HepG2 (cell line): Measurements from ENCODE around the gene PAX7. TPM values are rescaled to one million over a fixed set of nuclear protein-coding genes. Genes with fewer than 3 reads are reported as not detected.

Source experiments
- CEBPB ChIP-seq: IDR thresholded peaks from 2 replicates; pipeline ENCODE4 v1.6.1; 2011; ENCODE audit warnings: low read depth, low read length, improper control_type of control experiment, borderline replicate concordance
- CENPX ChIP-seq: sonication (generic); formaldehyde crosslinking; IDR thresholded peaks from 2 replicates; pipeline ENCODE4 v1.9.0; 2021; ENCODE audit warnings: mild to moderate bottlenecking, missing genetic modification reagents, moderate library complexity
- IRF2 ChIP-seq: IDR thresholded peaks from 2 replicates; pipeline ENCODE4 v1.6.1; 2018; ENCODE audit warnings: missing genetic modification reagents, missing compliant biosample characterization
- KMT2B ChIP-seq: IDR thresholded peaks from 2 replicates; pipeline ENCODE4 v1.6.1; 2016; ENCODE audit warnings: missing genetic modification reagents, missing compliant biosample characterization
- MYC ChIP-seq: sonication (generic); formaldehyde crosslinking; IDR thresholded peaks from 2 replicates; pipeline ENCODE4 v1.9.0; 2021; ENCODE audit warnings: missing genetic modification reagents, borderline replicate concordance
- MYNN ChIP-seq: sonication (generic); formaldehyde crosslinking; IDR thresholded peaks from 2 replicates; pipeline ENCODE4 v1.4.0; 2020; ENCODE audit warnings: mild to moderate bottlenecking, low read depth, missing genetic modification reagents
- NBN ChIP-seq: fragments of 450-650 bp; conservative IDR thresholded peaks from 2 replicates; pipeline ENCODE4 v1.6.1; 2017
- POLR2AphosphoS2 ChIP-seq: IDR thresholded peaks from 2 replicates; pipeline ENCODE4 v1.6.1; 2011; ENCODE audit warnings: low read depth, low read length, improper control_type of control experiment
- RAD21 ChIP-seq: fragments of 450-650 bp; formaldehyde crosslinking; IDR thresholded peaks from 2 replicates; pipeline ENCODE4 v1.5.0; 2020; ENCODE audit warnings: mild to moderate bottlenecking
- SMC3 ChIP-seq: IDR thresholded peaks from 2 replicates; pipeline ENCODE4 v1.6.1; 2011; ENCODE audit warnings: low read length, improper control_type of control experiment
- ZNF263 ChIP-seq: sonication (generic); formaldehyde crosslinking; IDR thresholded peaks from 2 replicates; pipeline ENCODE4 v1.4.0; 2020; ENCODE audit warnings: missing genetic modification reagents
- ZNF572 ChIP-seq: sonication (generic); formaldehyde crosslinking; IDR thresholded peaks from 2 replicates; pipeline ENCODE4 v1.5.1; 2020; ENCODE audit warnings: mild to moderate bottlenecking, missing genetic modification reagents
- ZNF598 ChIP-seq: sonication (generic); formaldehyde crosslinking; IDR thresholded peaks from 2 replicates; pipeline ENCODE4 v1.5.1; 2020; ENCODE audit warnings: mild to moderate bottlenecking, missing genetic modification reagents, borderline replicate concordance
- ZNF841 ChIP-seq: sonication (generic); formaldehyde crosslinking; IDR thresholded peaks from 2 replicates; pipeline ENCODE4 v1.8.1; 2023; ENCODE audit warnings: missing genetic modification reagents, borderline replicate concordance
- ZSCAN20 ChIP-seq: sonication (generic); formaldehyde crosslinking; IDR thresholded peaks from 2 replicates; pipeline ENCODE4 v1.4.0; 2020; ENCODE audit warnings: missing genetic modification reagents, mild to moderate bottlenecking, borderline replicate concordance
- polyA plus RNA-seq, 8 experiments: library from polyadenylated mRNA; depleted of rRNA in 3 of 8; stranded (reverse) in 7 of 8; unstranded in 1 of 8; fragments of >200 nt; fragmentation: Illumina TruSeq in 4 of 8; extraction: Trizol in 4 of 8; gene quantifications; 2 replicates each; pipeline versions ENCODE4 v1.2.1 to v1.2.3, GENCODE V29; 2011 to 2016; ENCODE audit warnings: low read depth in 4 of 8, missing spikeins in 1 of 8, mixed read lengths in 1 of 8; ENCODE audit not compliant: insufficient read depth in 1 of 8
- total RNA-seq, 5 experiments: library from RNA; depleted of rRNA; stranded (reverse); fragments of >200 nt; fragmentation: Illumina TruSeq; extraction: Trizol; gene quantifications; 2 replicates each; pipeline ENCODE4 v1.2.3, GENCODE V29; 2016; ENCODE audit warnings: low read depth in 1 of 5
- TF ChIP-seq, protein P1 (sequence below): IDR thresholded peaks from 2 replicates; pipeline ENCODE4 v1.6.1; 2016; ENCODE audit warnings: missing biosample characterization, missing genetic modification reagents, low read depth
- TF ChIP-seq, protein P2 (sequence below): sonication (generic); formaldehyde crosslinking; IDR thresholded peaks from 2 replicates; pipeline ENCODE4 v1.4.0; 2020; ENCODE audit warnings: low read depth, missing genetic modification reagents
- TF ChIP-seq, protein P3 (sequence below): IDR thresholded peaks from 2 replicates; pipeline ENCODE4 v1.4.0; 2020; ENCODE audit warnings: mild to moderate bottlenecking, missing genetic modification reagents
- TF ChIP-seq, protein P4 (sequence below): sonication (generic); formaldehyde crosslinking; IDR thresholded peaks from 2 replicates; pipeline ENCODE4 v1.5.1; 2020; ENCODE audit warnings: missing genetic modification reagents, mild to moderate bottlenecking, borderline replicate concordance

The PAX7 gene
- total and polyA plus RNA-seq, 2 of the 13 experiments (the other 11 are each of a cell fraction or from before 2014, with no cell fraction given), result not detected

DNA sequence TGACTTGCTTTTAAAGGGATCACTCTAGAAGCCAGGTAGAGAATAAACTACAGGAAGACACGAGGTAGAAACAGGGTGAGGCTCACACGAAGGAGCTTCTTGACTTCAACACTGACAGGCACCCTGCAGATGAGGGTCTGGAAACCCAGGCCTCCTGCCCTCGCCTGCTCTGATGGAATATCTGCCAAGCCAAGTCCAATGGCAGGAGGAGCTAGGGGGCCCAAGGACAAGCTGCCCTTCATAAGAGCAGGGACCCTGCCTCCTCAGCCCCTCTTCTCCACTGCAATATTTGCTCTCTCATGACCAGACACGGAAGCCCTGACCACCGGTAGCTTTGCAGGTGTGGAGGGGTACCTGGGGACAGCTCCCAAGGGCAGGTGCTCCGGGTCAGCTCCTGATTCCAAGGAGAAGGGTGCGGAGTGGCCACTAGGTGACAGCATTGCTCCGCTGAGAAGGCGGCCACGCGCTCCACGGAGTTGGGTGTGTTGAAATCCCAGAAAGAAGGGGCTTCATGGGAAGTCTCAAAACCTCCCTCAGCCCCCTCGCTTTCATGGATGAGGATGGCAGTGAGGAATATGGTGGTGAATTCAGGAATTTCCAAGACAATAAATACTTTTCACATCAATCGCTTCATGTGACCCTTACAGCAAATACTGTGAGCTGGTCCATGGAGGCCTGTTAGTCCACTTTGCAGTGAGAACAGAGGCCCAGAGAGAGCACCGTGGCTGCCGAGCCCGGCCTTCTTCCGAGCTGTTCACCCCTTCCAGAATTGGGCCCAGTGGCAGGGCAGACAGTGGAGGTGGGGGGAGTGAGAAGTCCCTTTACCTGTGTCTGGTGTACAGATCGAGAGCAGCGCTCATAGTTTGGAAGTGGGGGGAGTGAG, 33.2 kb upstream of the PAX7 start (continued):
- TF ChIP-seq, protein P1, sequence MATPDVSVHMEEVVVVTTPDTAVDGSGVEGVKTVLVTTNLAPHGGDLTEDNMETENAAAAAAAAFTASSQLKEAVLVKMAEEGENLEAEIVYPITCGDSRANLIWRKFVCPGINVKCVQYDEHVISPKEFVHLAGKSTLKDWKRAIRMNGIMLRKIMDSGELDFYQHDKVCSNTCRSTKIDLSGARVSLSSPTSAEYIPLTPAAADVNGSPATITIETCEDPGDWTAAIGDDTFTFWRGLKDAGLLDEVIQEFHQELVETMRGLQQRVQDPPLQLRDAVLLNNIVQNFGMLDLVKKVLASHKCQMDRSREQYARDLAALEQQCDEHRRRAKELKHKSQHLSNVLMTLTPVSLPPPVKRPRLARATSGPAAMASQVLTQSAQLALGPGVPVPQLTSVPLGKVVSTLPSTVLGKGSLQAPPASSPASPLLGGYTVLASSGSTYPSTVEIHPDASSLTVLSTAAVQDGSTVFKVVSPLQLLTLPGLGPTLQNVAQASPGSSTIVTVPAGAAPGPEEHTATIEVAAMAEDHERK, result no peak
- TF ChIP-seq CEBPB (peak; percentile 41; the same call in 1 of the 2 replicates), IRF2 (CRISPR knock-in tag) (no peak), ZNF263 (CRISPR knock-in tag) (no peak), NBN (no peak), KMT2B (no peak), CENPX (CRISPR knock-in tag) (no peak), POLR2AphosphoS2 (no peak), MYNN (CRISPR knock-in tag) (no peak), RAD21 (peak; percentile 93), ZNF572 (CRISPR knock-in tag) (peak; percentile 90), ZNF598 (CRISPR knock-in tag) (no peak), ZSCAN20 (CRISPR knock-in tag) (no peak), SMC3 (peak; percentile 67), ZNF841 (CRISPR knock-in tag) (no peak), MYC (CRISPR knock-in tag) (peak; percentile 41; the same call in 1 of the 2 replicates)
- TF ChIP-seq, protein P2, sequence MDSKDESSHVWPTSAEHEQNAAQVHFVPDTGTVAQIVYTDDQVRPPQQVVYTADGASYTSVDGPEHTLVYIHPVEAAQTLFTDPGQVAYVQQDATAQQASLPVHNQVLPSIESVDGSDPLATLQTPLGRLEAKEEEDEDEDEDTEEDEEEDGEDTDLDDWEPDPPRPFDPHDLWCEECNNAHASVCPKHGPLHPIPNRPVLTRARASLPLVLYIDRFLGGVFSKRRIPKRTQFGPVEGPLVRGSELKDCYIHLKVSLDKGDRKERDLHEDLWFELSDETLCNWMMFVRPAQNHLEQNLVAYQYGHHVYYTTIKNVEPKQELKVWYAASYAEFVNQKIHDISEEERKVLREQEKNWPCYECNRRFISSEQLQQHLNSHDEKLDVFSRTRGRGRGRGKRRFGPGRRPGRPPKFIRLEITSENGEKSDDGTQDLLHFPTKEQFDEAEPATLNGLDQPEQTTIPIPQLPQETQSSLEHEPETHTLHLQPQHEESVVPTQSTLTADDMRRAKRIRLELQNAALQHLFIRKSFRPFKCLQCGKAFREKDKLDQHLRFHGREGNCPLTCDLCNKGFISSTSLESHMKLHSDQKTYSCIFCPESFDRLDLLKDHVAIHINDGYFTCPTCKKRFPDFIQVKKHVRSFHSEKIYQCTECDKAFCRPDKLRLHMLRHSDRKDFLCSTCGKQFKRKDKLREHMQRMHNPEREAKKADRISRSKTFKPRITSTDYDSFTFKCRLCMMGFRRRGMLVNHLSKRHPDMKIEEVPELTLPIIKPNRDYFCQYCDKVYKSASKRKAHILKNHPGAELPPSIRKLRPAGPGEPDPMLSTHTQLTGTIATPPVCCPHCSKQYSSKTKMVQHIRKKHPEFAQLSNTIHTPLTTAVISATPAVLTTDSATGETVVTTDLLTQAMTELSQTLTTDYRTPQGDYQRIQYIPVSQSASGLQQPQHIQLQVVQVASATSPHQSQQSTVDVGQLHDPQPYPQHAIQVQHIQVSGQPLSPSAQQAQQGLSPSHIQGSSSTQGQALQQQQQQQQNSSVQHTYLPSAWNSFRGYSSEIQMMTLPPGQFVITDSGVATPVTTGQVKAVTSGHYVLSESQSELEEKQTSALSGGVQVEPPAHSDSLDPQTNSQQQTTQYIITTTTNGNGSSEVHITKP (CRISPR knock-in tag), result no peak
- TF ChIP-seq, protein P3, sequence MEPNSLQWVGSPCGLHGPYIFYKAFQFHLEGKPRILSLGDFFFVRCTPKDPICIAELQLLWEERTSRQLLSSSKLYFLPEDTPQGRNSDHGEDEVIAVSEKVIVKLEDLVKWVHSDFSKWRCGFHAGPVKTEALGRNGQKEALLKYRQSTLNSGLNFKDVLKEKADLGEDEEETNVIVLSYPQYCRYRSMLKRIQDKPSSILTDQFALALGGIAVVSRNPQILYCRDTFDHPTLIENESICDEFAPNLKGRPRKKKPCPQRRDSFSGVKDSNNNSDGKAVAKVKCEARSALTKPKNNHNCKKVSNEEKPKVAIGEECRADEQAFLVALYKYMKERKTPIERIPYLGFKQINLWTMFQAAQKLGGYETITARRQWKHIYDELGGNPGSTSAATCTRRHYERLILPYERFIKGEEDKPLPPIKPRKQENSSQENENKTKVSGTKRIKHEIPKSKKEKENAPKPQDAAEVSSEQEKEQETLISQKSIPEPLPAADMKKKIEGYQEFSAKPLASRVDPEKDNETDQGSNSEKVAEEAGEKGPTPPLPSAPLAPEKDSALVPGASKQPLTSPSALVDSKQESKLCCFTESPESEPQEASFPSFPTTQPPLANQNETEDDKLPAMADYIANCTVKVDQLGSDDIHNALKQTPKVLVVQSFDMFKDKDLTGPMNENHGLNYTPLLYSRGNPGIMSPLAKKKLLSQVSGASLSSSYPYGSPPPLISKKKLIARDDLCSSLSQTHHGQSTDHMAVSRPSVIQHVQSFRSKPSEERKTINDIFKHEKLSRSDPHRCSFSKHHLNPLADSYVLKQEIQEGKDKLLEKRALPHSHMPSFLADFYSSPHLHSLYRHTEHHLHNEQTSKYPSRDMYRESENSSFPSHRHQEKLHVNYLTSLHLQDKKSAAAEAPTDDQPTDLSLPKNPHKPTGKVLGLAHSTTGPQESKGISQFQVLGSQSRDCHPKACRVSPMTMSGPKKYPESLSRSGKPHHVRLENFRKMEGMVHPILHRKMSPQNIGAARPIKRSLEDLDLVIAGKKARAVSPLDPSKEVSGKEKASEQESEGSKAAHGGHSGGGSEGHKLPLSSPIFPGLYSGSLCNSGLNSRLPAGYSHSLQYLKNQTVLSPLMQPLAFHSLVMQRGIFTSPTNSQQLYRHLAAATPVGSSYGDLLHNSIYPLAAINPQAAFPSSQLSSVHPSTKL (CRISPR knock-in tag), result no peak
- TF ChIP-seq, protein P4, sequence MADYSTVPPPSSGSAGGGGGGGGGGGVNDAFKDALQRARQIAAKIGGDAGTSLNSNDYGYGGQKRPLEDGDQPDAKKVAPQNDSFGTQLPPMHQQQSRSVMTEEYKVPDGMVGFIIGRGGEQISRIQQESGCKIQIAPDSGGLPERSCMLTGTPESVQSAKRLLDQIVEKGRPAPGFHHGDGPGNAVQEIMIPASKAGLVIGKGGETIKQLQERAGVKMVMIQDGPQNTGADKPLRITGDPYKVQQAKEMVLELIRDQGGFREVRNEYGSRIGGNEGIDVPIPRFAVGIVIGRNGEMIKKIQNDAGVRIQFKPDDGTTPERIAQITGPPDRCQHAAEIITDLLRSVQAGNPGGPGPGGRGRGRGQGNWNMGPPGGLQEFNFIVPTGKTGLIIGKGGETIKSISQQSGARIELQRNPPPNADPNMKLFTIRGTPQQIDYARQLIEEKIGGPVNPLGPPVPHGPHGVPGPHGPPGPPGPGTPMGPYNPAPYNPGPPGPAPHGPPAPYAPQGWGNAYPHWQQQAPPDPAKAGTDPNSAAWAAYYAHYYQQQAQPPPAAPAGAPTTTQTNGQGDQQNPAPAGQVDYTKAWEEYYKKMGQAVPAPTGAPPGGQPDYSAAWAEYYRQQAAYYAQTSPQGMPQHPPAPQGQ (CRISPR knock-in tag), result no peak
